SK-N-SH (cell line): ENCODE results near the gene SPRYD3. TPM values are rescaled to one million over a fixed set of nuclear protein-coding genes. Genes with fewer than 3 reads are reported as not detected.

Experiments used
- CTCF ChIA-PET: fragments of 300-600, 350-600 bp; formaldehyde crosslinking; extraction: SDS; loops from one replicate; lab custom pipeline; 2021; lab: Yijun Ruan, JAX
- POLR2A ChIA-PET: fragments of 350-600 bp; sonication (Branson Sonifier 250); formaldehyde crosslinking; extraction: SDS; loops from one replicate; lab custom pipeline; 2020; ENCODE audit warnings: antibody characterized with exemption, inconsistent platforms; lab: Yijun Ruan, JAX
- DNase-seq: peaks from one replicate; pipeline ENCODE4 v3.0.0; 2012
- H2AFZ ChIP-seq: fragments of 200-600 bp; sonication (generic); 2 replicates; pipeline ENCODE4 v1.8.1; 2016; ENCODE audit warnings: antibody characterized with exemption, mild to moderate bottlenecking, low read depth
- H3F3A ChIP-seq: fragments of 200-600 bp; sonication (generic); replicated peaks from 2 replicates; pipeline ENCODE3; 2016; ENCODE audit warnings: antibody characterized with exemption, mild to moderate bottlenecking; ENCODE audit not compliant: insufficient read depth
- H3K27ac ChIP-seq, 2 experiments: fragments of 200-500 bp in 1 of 2; fragments of 200-600 bp in 1 of 2; sonication (Bioruptor generic) in 1 of 2; sonication (generic), shearing (Covaris generic) in 1 of 2; 2 replicates each; pipeline versions ENCODE4 v1.5.1 to v1.6.1; 2014 to 2016; ENCODE audit warnings: low read depth in 2 of 2, inconsistent platforms in 1 of 2, low read length in 1 of 2, mild to moderate bottlenecking in 1 of 2, mixed read lengths in 1 of 2
- H3K27me3 ChIP-seq: fragments of 200-600 bp; sonication (generic), shearing (Covaris generic); 2 replicates; pipeline ENCODE4 v1.6.1; 2016; ENCODE audit warnings: mixed run types; ENCODE audit not compliant: insufficient read depth
- H3K36me3 ChIP-seq, 2 experiments: fragments of 200-500 bp in 1 of 2; fragments of 200-600 bp in 1 of 2; sonication (Bioruptor generic) in 1 of 2; sonication (generic) in 1 of 2; replicated peaks in 1 of 2; 2 replicates each; pipeline versions ENCODE3 to v1.5.1; 2014 to 2016; ENCODE audit warnings: low read length in 1 of 2, mild to moderate bottlenecking in 1 of 2; ENCODE audit not compliant: insufficient read depth in 2 of 2, control insufficient read depth in 1 of 2
- H3K4me1 ChIP-seq, 2 experiments: fragments of 200-500 bp in 1 of 2; fragments of 200-600 bp in 1 of 2; sonication (Bioruptor generic) in 1 of 2; sonication (generic), shearing (Covaris generic) in 1 of 2; 2 replicates each; pipeline versions ENCODE4 v1.5.1 to v1.6.1; 2014 to 2016; ENCODE audit warnings: low read depth in 1 of 2, low read length in 1 of 2, mixed run types in 1 of 2; ENCODE audit not compliant: insufficient read depth in 2 of 2, control insufficient read depth in 1 of 2
- H3K4me2 ChIP-seq: fragments of 200-600 bp; sonication (generic), shearing (Covaris generic); 2 replicates; pipeline ENCODE4 v1.6.1; 2017; ENCODE audit warnings: mixed run types
- H3K4me3 ChIP-seq, 2 experiments: fragments of 200-500 bp in 1 of 2; fragments of 200-600 bp in 1 of 2; sonication (Bioruptor generic) in 1 of 2; sonication (generic), shearing (Covaris generic) in 1 of 2; 2 replicates each; pipeline versions ENCODE4 v1.5.1 to v1.8.1; 2014 to 2016; ENCODE audit warnings: low read depth in 2 of 2, inconsistent platforms in 1 of 2, low read length in 1 of 2, mild to moderate bottlenecking in 1 of 2, mixed read lengths in 1 of 2, moderate library complexity in 1 of 2
- H3K79me2 ChIP-seq: fragments of 200-600 bp; sonication (generic); 2 replicates; pipeline ENCODE4 v1.8.1; 2017; ENCODE audit warnings: mild to moderate bottlenecking; ENCODE audit not compliant: insufficient read depth
- H3K9ac ChIP-seq: fragments of 200-600 bp; sonication (generic); 2 replicates; pipeline ENCODE4 v1.6.1; 2017; ENCODE audit warnings: mixed run types
- H3K9me2 ChIP-seq: fragments of 200-600 bp; sonication (generic); 2 replicates; pipeline ENCODE4 v1.6.1; 2017; ENCODE audit warnings: mixed run types
- H3K9me3 ChIP-seq: fragments of 200-600 bp; sonication (generic); 2 replicates; pipeline ENCODE4 v1.6.1; 2017; ENCODE audit warnings: mixed run types, mild to moderate bottlenecking, moderate library complexity
- H4K20me1 ChIP-seq: fragments of 200-600 bp; sonication (generic); 2 replicates; pipeline ENCODE4 v1.6.1; 2017; ENCODE audit warnings: mild to moderate bottlenecking, mixed run types; ENCODE audit not compliant: insufficient read depth
- FOXM1 ChIP-seq: IDR thresholded peaks from 2 replicates; pipeline ENCODE4 v1.4.0; 2012; ENCODE audit warnings: low read depth, mild to moderate bottlenecking
- IRF3 ChIP-seq: fragments of 150-350 bp; IDR thresholded peaks from 2 replicates; pipeline ENCODE4 v1.6.1; 2016; ENCODE audit warnings: mild to moderate bottlenecking, low read depth, low read length
- JUND ChIP-seq: IDR thresholded peaks from 2 replicates; pipeline ENCODE4 v1.4.0; 2012
- MEF2A ChIP-seq: IDR thresholded peaks from 2 replicates; pipeline ENCODE4 v1.4.0; 2012; ENCODE audit warnings: low read depth, borderline replicate concordance
- SIN3A ChIP-seq: IDR thresholded peaks from 2 replicates; pipeline ENCODE4 v1.6.1; 2012; ENCODE audit warnings: low read depth, mild to moderate bottlenecking, low read length, moderate library complexity, borderline replicate concordance
- TAF1 ChIP-seq: IDR thresholded peaks from 2 replicates; pipeline ENCODE4 v1.6.1; 2012; ENCODE audit warnings: low read depth, mild to moderate bottlenecking, low read length, moderate library complexity, borderline replicate concordance
- YY1 ChIP-seq: IDR thresholded peaks from 2 replicates; pipeline ENCODE4 v1.4.0; 2012; ENCODE audit warnings: low read depth, mild to moderate bottlenecking
- WGBS: methylation state at CpG from one replicate; pipeline ENCODE4 v1.1.6; 2017; ENCODE audit warnings: low lambda C conversion rate; 5-methylcytosine and 5-hydroxymethylcytosine counted together
- polyA plus RNA-seq, 3 experiments: library from polyadenylated mRNA; depleted of rRNA; stranded (reverse); fragments of >200 nt; gene quantifications; 2 replicates each; pipeline ENCODE4 v1.2.3, GENCODE V29; 2012
- TF ChIP-seq, protein P1 (sequence below): IDR thresholded peaks from 2 replicates; pipeline ENCODE4 v1.4.0; 2012; ENCODE audit warnings: low read depth

The SPRYD3 gene
- polyA plus RNA-seq, 1 of the 3 experiments (the other 2 are of a cell fraction) = 20.3 TPM

- no peak overlapping the region for H2AFZ ChIP-seq
- H4K20me1 ChIP-seq = no peaks in the 10 kb centered on the region
- peaks cover 31% of the 10 kb centered on the region for H3F3A ChIP-seq
- no peak for DNase-seq
- H3K9me3 ChIP-seq = no peaks in the 10 kb centered on the region
- WGBS = 70% methylated on average over 6 of the region's 7 CpGs
- no peaks in the 10 kb centered on the region for H3K9me2 ChIP-seq
- POLR2A ChIA-PET = no interaction called here
- peaks cover 39 to 63% of the 10 kb centered on the region in 2 experiments for H3K4me1 ChIP-seq
- peak overlapping the region in 1 of 2 experiments; percentile 98; a peak in 2 of 4 replicates for H3K27ac ChIP-seq
- TF ChIP-seq TAF1 (no peak), SIN3A (no peak), YY1 (no peak), FOXM1 (no peak), JUND (no peak), IRF3 (no peak), MEF2A (no peak)
- H3K36me3 ChIP-seq = peaks cover 6 to 15% of the 10 kb centered on the region in 2 experiments
- no peak overlapping the region for H3K9ac ChIP-seq
- peaks cover 29% of the 10 kb centered on the region for H3K79me2 ChIP-seq
- CTCF ChIA-PET = interaction anchor here (0.9 to 13.8 kb wide), 4 partner anchors 12 to 270 kb away, joined by 3 to 182 read pairs (median 8); no protein-coding TSS in a partner anchor
- H3K27me3 ChIP-seq = no peaks in the 10 kb centered on the region
- H3K4me3 ChIP-seq = peak overlapping the region; percentile 10 to 75; a peak in 2 of 4 replicates
- peak overlapping the region; percentile 99 for H3K4me2 ChIP-seq
These were observed 27.2 kb downstream of the SPRYD3 start for GRCh38 chr12:53051881-53052412.

GRCh38 chr12:53051058-53051880 is 27.9 kb downstream of the SPRYD3 start:
- WGBS = 73% methylated on average over 7 of the region's 11 CpGs
- H3K9me3 ChIP-seq = no peaks in the 10 kb centered on the region
- H3K9ac ChIP-seq = peak overlapping the region; percentile 76; the same call in 1 of the 2 replicates
- peaks cover 30% of the 10 kb centered on the region for H3K79me2 ChIP-seq
- peak overlapping the region in 1 of 2 experiments; percentile 98; a peak in 3 of 4 replicates for H3K27ac ChIP-seq
- H4K20me1 ChIP-seq = no peaks in the 10 kb centered on the region
- H3K4me3 ChIP-seq = peak overlapping the region; percentile 50 to 75; a peak in 3 of 4 replicates
- H3K9me2 ChIP-seq = no peaks in the 10 kb centered on the region
- H3F3A ChIP-seq = peaks cover 35% of the 10 kb centered on the region
- no peaks in the 10 kb centered on the region for H3K27me3 ChIP-seq
- peak overlapping the region; percentile 99 for H3K4me2 ChIP-seq
- POLR2A ChIA-PET = no interaction called here
- CTCF ChIA-PET = interaction anchor here (0.9 to 13.8 kb wide), 3 partner anchors 13 to 48 kb away, joined by 3 to 182 read pairs (median 13); no protein-coding TSS in a partner anchor
- H2AFZ ChIP-seq = no peak overlapping the region
- TF ChIP-seq, protein P1, sequence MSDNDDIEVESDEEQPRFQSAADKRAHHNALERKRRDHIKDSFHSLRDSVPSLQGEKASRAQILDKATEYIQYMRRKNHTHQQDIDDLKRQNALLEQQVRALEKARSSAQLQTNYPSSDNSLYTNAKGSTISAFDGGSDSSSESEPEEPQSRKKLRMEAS = 0 out of 2 replicates have a peak, but pooled peaks have one; percentile 6
- no peak for TF ChIP-seq JUND
- no peak for DNase-seq
- peaks cover 6 to 9% of the 10 kb centered on the region in 2 experiments for H3K36me3 ChIP-seq
- H3K4me1 ChIP-seq = peaks cover 39 to 66% of the 10 kb centered on the region in 2 experiments
